Gastroesophageal sphincter (tissue), 3 donors: Measurements from ENCODE around the gene BOD1L2.

Experiments used
- POLR2A ChIP-seq, 2 donors: fragments of 450-650 bp; IDR thresholded peaks; one replicate each; pipeline ENCODE4 v1.6.1; 2017; ENCODE audit warnings: antibody characterized with exemption in 2 of 2, mild to moderate bottlenecking in 2 of 2, moderate library complexity in 1 of 2
- POLR2AphosphoS5 ChIP-seq: sonication (generic); formaldehyde crosslinking; IDR thresholded peaks from one replicate; pipeline ENCODE4 v1.6.1; 2017; ENCODE audit warnings: antibody characterized with exemption
- TF ChIP-seq, protein P1 (sequence below), 4 experiments: fragments of 200-600 bp in 2 of 4; fragments of 450-650 bp in 2 of 4; sonication (generic) in 1 of 4; IDR thresholded peaks; one replicate each; pipeline ENCODE4 v1.5.1; 2017 to 2019; ENCODE audit warnings: antibody characterized with exemption in 4 of 4, mild to moderate bottlenecking in 2 of 4, moderate library complexity in 2 of 4

DNA sequence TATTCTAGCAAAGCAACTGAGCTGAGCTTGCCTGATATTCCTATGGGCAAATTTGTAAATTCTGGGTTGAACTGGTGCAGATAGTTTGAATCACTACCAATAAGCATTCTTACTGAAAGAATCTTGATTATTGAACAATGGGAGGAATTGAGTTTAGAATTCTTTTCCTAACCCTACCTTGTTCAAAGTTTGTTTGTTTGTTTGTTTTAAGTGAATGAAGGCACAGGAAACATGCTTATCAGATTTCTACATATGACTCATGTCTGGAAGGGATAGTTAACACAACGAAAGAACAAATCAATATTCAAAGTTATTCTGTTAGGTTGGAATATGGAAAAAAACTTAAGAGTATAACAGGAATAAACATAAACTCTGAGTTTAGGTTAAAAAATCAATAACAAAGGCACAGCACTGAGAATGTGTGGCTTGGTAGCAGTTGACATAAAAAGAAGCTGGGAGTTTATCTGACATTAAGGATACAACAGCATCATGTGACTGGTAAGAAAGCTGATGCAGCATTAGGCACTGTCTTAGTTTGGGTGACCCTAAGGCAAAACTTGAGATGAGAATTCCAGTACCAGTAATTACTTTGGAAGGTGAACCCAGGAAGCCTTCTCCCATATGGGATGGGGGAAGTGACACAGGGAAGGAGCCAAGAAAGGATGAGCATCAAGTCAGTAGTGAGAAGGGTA is 20.9 kb downstream of the BOD1L2 start:
- TF ChIP-seq POLR2A (IDR thresholded peaks at IDR 0.05), result no peak
- TF ChIP-seq, protein P1, sequence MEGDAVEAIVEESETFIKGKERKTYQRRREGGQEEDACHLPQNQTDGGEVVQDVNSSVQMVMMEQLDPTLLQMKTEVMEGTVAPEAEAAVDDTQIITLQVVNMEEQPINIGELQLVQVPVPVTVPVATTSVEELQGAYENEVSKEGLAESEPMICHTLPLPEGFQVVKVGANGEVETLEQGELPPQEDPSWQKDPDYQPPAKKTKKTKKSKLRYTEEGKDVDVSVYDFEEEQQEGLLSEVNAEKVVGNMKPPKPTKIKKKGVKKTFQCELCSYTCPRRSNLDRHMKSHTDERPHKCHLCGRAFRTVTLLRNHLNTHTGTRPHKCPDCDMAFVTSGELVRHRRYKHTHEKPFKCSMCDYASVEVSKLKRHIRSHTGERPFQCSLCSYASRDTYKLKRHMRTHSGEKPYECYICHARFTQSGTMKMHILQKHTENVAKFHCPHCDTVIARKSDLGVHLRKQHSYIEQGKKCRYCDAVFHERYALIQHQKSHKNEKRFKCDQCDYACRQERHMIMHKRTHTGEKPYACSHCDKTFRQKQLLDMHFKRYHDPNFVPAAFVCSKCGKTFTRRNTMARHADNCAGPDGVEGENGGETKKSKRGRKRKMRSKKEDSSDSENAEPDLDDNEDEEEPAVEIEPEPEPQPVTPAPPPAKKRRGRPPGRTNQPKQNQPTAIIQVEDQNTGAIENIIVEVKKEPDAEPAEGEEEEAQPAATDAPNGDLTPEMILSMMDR (IDR thresholded peaks at IDR 0.05), result no peak
- TF ChIP-seq POLR2AphosphoS5, result no peak
